Measurements from ENCODE around the gene IMMT. TPM values are rescaled to one million over a fixed set of nuclear protein-coding genes. Genes with fewer than 3 reads are reported as not detected.

Gene IMMT
- total and polyA plus RNA-seq, 2 of the 8 experiments (the other 6 are each of a cell fraction or from before 2014, with no cell fraction given) = 37.7 to 103 TPM

- TF ChIP-seq CHD7 (IDR thresholded peaks at IDR 0.05; ENCODE audit: insufficient replicate concordance, low read length) = no peak
- no peak for TF ChIP-seq HDAC6 (IDR thresholded peaks at IDR 0.05; ENCODE audit: low read depth, low read length)
- TF ChIP-seq EGR1 (IDR thresholded peaks at IDR 0.05; ENCODE audit: borderline replicate concordance, low read depth, low read length) = no peak
- no peak for TF ChIP-seq TBP (IDR thresholded peaks at IDR 0.05; ENCODE audit: low read depth, low read length)
- no peak for TF ChIP-seq TAF1 (IDR thresholded peaks at IDR 0.05; ENCODE audit: low read depth, low read length)
- TF ChIP-seq KDM5A (IDR thresholded peaks at IDR 0.05; ENCODE audit: low read length) = no peak
- no peak for TF ChIP-seq JUN (IDR thresholded peaks at IDR 0.05; ENCODE audit: low read depth, low read length)
- TF ChIP-seq ATF2 (IDR thresholded peaks at IDR 0.05; ENCODE audit: low read length) = no peak
- no peak for TF ChIP-seq SP1 (IDR thresholded peaks at IDR 0.05; ENCODE audit: low read depth, low read length)
These were observed 37.1 kb upstream of the IMMT start (continued) for GRCh38 chr2:86232373-86232784.

All from H1 (cell line).